OCI-LY3 (cell line): Measurements from ENCODE around the gene GARIN5B.

Experiments used
- H2AFZ ChIP-seq: fragments of 200-600, 300-600 bp; shearing (Covaris generic); 2 replicates; pipeline ENCODE4 v1.6.0; 2014; ENCODE audit warnings: antibody characterized with exemption, low read depth, low read length
- H3K27ac ChIP-seq: fragments of 200-600, 300-600 bp; sonication (generic); 2 replicates; pipeline ENCODE4 v1.5.1; 2014; ENCODE audit warnings: mild to moderate bottlenecking, low read length, moderate library complexity, mixed read lengths
- H3K27me3 ChIP-seq: fragments of 200-600, 300-600 bp; sonication (generic); 2 replicates; pipeline ENCODE4 v1.6.1; 2014; ENCODE audit warnings: low read depth, low read length, mixed read lengths
- H3K36me3 ChIP-seq: fragments of 200-600, 300-600 bp; sonication (generic); replicated peaks from 2 replicates; pipeline ENCODE3; 2014; ENCODE audit warnings: low read depth, low read length, mixed read lengths
- H3K4me1 ChIP-seq: fragments of 300-600, 200-600 bp; sonication (generic); 2 replicates; pipeline ENCODE4 v1.6.1; 2014; ENCODE audit warnings: low read length, mixed read lengths
- H3K4me2 ChIP-seq: fragments of 200-600, 300-600 bp; sonication (generic); 2 replicates; pipeline ENCODE4 v1.6.1; 2014; ENCODE audit warnings: low read length, mixed read lengths
- H3K4me3 ChIP-seq: fragments of 300-600, 200-600 bp; sonication (generic); 2 replicates; pipeline ENCODE4 v1.5.1; 2014; ENCODE audit warnings: antibody characterized with exemption, mild to moderate bottlenecking, low read length, moderate library complexity
- H3K79me2 ChIP-seq: fragments of 300-600, 200-600 bp; shearing (Covaris generic); 2 replicates; pipeline ENCODE4 v1.6.1; 2014; ENCODE audit warnings: mild to moderate bottlenecking, low read length, mixed read lengths
- H3K9ac ChIP-seq: fragments of 300-600, 200-600 bp; shearing (Covaris generic); 2 replicates; pipeline ENCODE4 v1.6.0; 2014; ENCODE audit warnings: mild to moderate bottlenecking, low read length, moderate library complexity
- H3K9me3 ChIP-seq: fragments of 200-600, 300-600 bp; shearing (Covaris generic); 2 replicates; pipeline ENCODE4 v1.6.1; 2014; ENCODE audit warnings: low read length, mixed read lengths; ENCODE audit not compliant: insufficient read depth
- H4K20me1 ChIP-seq: fragments of 200-600, 300-600 bp; sonication (generic); 2 replicates; pipeline ENCODE4 v1.6.1; 2016; ENCODE audit warnings: low read length, mixed read lengths; ENCODE audit not compliant: insufficient read depth
- CTCF ChIP-seq: fragments of 200-600, 300-600 bp; sonication (generic); IDR thresholded peaks from 2 replicates; pipeline ENCODE4 v1.5.1; 2014; ENCODE audit warnings: antibody characterized with exemption, low read length, low read depth
- EZH2phosphoT487 ChIP-seq: fragments of 200-600 bp; shearing (Covaris generic); IDR thresholded peaks from 2 replicates; pipeline ENCODE4 v1.6.1; 2018; ENCODE audit warnings: antibody characterized with exemption, mixed run types, low read depth

Gene GARIN5B

GRCh38 chr19:55316646-55317045 lies 46.4 kb downstream of the GARIN5B start:
- no peak overlapping the region for H3K4me2 ChIP-seq
- no peaks in the 10 kb centered on the region for H3K79me2 ChIP-seq
- no peaks in the 10 kb centered on the region for H3K9me3 ChIP-seq
- TF ChIP-seq EZH2phosphoT487, result no peak
- no peak for TF ChIP-seq CTCF
- H3K27ac ChIP-seq, result no peak overlapping the region
- no peaks in the 10 kb centered on the region for H4K20me1 ChIP-seq
- no peak overlapping the region for H3K9ac ChIP-seq
- H3K27me3 ChIP-seq, result no peaks in the 10 kb centered on the region
- no peak overlapping the region for H3K4me3 ChIP-seq
- H3K36me3 ChIP-seq, result no peaks in the 10 kb centered on the region
- H2AFZ ChIP-seq, result no peak overlapping the region
- H3K4me1 ChIP-seq, result no peaks in the 10 kb centered on the region

DNA sequence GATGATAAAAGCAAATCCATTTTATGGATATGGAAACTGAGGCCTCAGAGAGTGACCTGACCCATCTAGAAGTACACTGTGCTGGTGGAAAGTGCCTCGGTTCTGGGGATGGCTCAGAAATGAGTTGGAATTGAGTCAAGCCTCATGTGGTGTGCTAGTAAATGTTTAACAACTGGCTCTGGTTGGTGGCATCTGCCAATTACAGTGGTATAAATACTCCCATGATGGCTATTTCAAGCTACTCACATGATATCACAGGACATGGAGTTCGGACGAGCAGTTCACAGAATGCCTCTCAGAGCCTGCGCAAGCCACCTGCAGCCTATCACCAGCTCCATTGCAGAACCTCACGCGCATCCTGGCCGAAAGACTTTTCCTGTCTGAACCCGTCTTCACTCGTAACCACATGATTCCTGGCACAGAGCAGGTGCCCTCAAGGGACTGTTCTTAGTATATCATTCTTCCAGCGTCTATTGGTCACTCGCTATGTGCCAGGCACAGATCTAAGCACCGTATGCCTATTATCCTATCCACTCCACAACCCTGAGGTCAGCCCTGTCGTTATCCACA lies 47.0 kb downstream of the GARIN5B start:
- Histone ChIP-seq H3K27me3 (no peaks in the 10 kb centered on the region), H3K9me3 (no peaks in the 10 kb centered on the region), H3K4me3 (no peak overlapping the region), H3K4me2 (no peak overlapping the region), H3K36me3 (no peaks in the 10 kb centered on the region), H3K9ac (no peak overlapping the region), H4K20me1 (no peaks in the 10 kb centered on the region), H3K27ac (no peak overlapping the region), H2AFZ (no peak overlapping the region), H3K4me1 (no peaks in the 10 kb centered on the region), H3K79me2 (no peaks in the 10 kb centered on the region)
- TF ChIP-seq CTCF (no peak), EZH2phosphoT487 (no peak)

GRCh38 chr19:55314396-55314795 lies 48.7 kb downstream of the GARIN5B start:
- no peak overlapping the region for H3K27ac ChIP-seq
- no peaks in the 10 kb centered on the region for H4K20me1 ChIP-seq
- H3K27me3 ChIP-seq, result no peaks in the 10 kb centered on the region
- no peaks in the 10 kb centered on the region for H3K4me1 ChIP-seq
- H3K4me2 ChIP-seq, result no peak overlapping the region
- H3K9ac ChIP-seq, result no peak overlapping the region
- H3K79me2 ChIP-seq, result no peaks in the 10 kb centered on the region
- no peaks in the 10 kb centered on the region for H3K9me3 ChIP-seq
- no peaks in the 10 kb centered on the region for H3K36me3 ChIP-seq
- no peak overlapping the region for H2AFZ ChIP-seq
- no peak overlapping the region for H3K4me3 ChIP-seq
- TF ChIP-seq CTCF (no peak), EZH2phosphoT487 (no peak)

- no peak overlapping the region for H3K9ac ChIP-seq
- no peak overlapping the region for H3K27ac ChIP-seq
- no peaks in the 10 kb centered on the region for H3K4me1 ChIP-seq
- H3K27me3 ChIP-seq, result no peaks in the 10 kb centered on the region
- H2AFZ ChIP-seq, result no peak overlapping the region
- no peak overlapping the region for H3K4me2 ChIP-seq
- no peaks in the 10 kb centered on the region for H3K79me2 ChIP-seq
- no peak for TF ChIP-seq CTCF
- no peak for TF ChIP-seq EZH2phosphoT487
- H3K4me3 ChIP-seq, result no peak overlapping the region
- H3K36me3 ChIP-seq, result no peaks in the 10 kb centered on the region
- no peaks in the 10 kb centered on the region for H4K20me1 ChIP-seq
- H3K9me3 ChIP-seq, result no peaks in the 10 kb centered on the region
Observed at GRCh38 chr19:55312621-55313512, 50.2 kb downstream of the GARIN5B start.
